GM12872 (cell line): ENCODE results near the gene ELP6.

ENCODE experiments used
- CTCF ChIP-seq: IDR thresholded peaks from 3 replicates; pipeline ENCODE4 v1.5.1; 2011; ENCODE audit warnings: low read depth, mild to moderate bottlenecking, low read length, moderate library complexity; ENCODE audit not compliant: insufficient read depth

ELP6 gene

GRCh38 chr3:47473391-47473790, 40.1 kb downstream of the ELP6 start:
- TF ChIP-seq CTCF: no peak

- TF ChIP-seq CTCF: no peak
Measured at GRCh38 chr3:47469616-47470015, 43.9 kb downstream of the ELP6 start.

- no peak for TF ChIP-seq CTCF
Measured at GRCh38 chr3:47464588-47464987, 48.9 kb downstream of the ELP6 start.

GRCh38 chr3:47456984-47457383, 56.5 kb downstream of the ELP6 start:
- TF ChIP-seq CTCF: no peak

GRCh38 chr3:47455806-47456452, 57.6 kb downstream of the ELP6 start:
- TF ChIP-seq CTCF: no peak

- no peak for TF ChIP-seq CTCF
Measured at GRCh38 chr3:47452453-47453215, 60.9 kb downstream of the ELP6 start.
